GM12878 (cell line): Measurements from ENCODE around the gene ARMC6.

Experiments
- ATF2 ChIP-seq: IDR thresholded peaks from 2 replicates; pipeline ENCODE4 v1.6.1; 2012; ENCODE audit warnings: low read length, inconsistent platforms
- BCLAF1 ChIP-seq: fragments of 450-650 bp; IDR thresholded peaks from 2 replicates; pipeline ENCODE4 v1.6.1; 2017; ENCODE audit warnings: antibody characterized with exemption, mild to moderate bottlenecking, moderate library complexity
- CTCF ChIP-seq, 3 experiments: IDR thresholded peaks in 2 of 3; conservative IDR thresholded peaks in 1 of 3; 2 replicates each; pipeline ENCODE4 v1.5.1; 2011; ENCODE audit warnings: low read depth in 3 of 3, low read length in 3 of 3, mild to moderate bottlenecking in 3 of 3, control low read depth in 2 of 3, moderate library complexity in 2 of 3, inconsistent platforms in 1 of 3, mixed read lengths in 1 of 3; ENCODE audit not compliant: control insufficient read depth in 2 of 3, insufficient read depth in 1 of 3; ENCODE audit errors: extremely low read depth in 1 of 3
- EP300 ChIP-seq, 2 experiments: fragments of 150-350 bp in 1 of 2; IDR thresholded peaks; 2 replicates each; pipeline ENCODE4 v1.6.1; 2011 to 2012; ENCODE audit warnings: low read depth in 2 of 2, low read length in 2 of 2, borderline replicate concordance in 1 of 2, improper control_type of control experiment in 1 of 2, inconsistent platforms in 1 of 2; ENCODE audit not compliant: control insufficient read depth in 1 of 2
- MYC ChIP-seq: IDR thresholded peaks from 2 replicates; pipeline ENCODE4 v1.6.1; 2011; ENCODE audit warnings: mild to moderate bottlenecking, low read length, moderate library complexity, inconsistent platforms; ENCODE audit not compliant: insufficient read depth, insufficient replicate concordance, insufficient read length, severe bottlenecking
- POLR2AphosphoS5 ChIP-seq: IDR thresholded peaks from 2 replicates; pipeline ENCODE4 v1.6.1; 2011; ENCODE audit warnings: mild to moderate bottlenecking, low read length, inconsistent platforms
- SMARCA5 ChIP-seq: fragments of 450-650 bp; IDR thresholded peaks from 2 replicates; pipeline ENCODE4 v1.6.1; 2017; ENCODE audit warnings: mild to moderate bottlenecking
- TARDBP ChIP-seq: IDR thresholded peaks from 2 replicates; pipeline ENCODE4 v1.6.1; 2016; ENCODE audit warnings: borderline replicate concordance
- ZBTB11 ChIP-seq: fragments of 450-650 bp; formaldehyde crosslinking; IDR thresholded peaks from 2 replicates; pipeline ENCODE4 v1.5.0; 2022; ENCODE audit warnings: mild to moderate bottlenecking, missing genetic modification characterization

GRCh38 chr19:19028526-19028925 is 4.9 kb upstream of the ARMC6 start:
- TF ChIP-seq POLR2AphosphoS5 (no peak), TARDBP (no peak), CTCF (IDR thresholded peaks at IDR 0.05 in 2 of 3, conservative IDR thresholded peaks at IDR 0.05 in 1 of 3; ENCODE audit: control insufficient read depth in 2 of 3, extremely low read depth in 1 of 3, insufficient read depth in 1 of 3, low read depth in 3 of 3, low read length in 3 of 3) (no peak), ZBTB11 (CRISPR knock-in tag) (no peak), EP300 (IDR thresholded peaks at IDR 0.05; ENCODE audit: borderline replicate concordance in 1 of 2, control insufficient read depth in 1 of 2, low read depth in 2 of 2, low read length in 2 of 2) (no peak), ATF2 (no peak), MYC (no peak), SMARCA5 (no peak), BCLAF1 (no peak)
